ENCODE measurements around the gene STIM1. TPM values are rescaled to one million over a fixed set of nuclear protein-coding genes. Genes with fewer than 3 reads are reported as not detected.

STIM1 gene
- total RNA-seq, 3 donors from 2014 or later (not counting 1 experiment from before 2014, with no cell fraction given): 171 to 187 (median 175) TPM

DNA sequence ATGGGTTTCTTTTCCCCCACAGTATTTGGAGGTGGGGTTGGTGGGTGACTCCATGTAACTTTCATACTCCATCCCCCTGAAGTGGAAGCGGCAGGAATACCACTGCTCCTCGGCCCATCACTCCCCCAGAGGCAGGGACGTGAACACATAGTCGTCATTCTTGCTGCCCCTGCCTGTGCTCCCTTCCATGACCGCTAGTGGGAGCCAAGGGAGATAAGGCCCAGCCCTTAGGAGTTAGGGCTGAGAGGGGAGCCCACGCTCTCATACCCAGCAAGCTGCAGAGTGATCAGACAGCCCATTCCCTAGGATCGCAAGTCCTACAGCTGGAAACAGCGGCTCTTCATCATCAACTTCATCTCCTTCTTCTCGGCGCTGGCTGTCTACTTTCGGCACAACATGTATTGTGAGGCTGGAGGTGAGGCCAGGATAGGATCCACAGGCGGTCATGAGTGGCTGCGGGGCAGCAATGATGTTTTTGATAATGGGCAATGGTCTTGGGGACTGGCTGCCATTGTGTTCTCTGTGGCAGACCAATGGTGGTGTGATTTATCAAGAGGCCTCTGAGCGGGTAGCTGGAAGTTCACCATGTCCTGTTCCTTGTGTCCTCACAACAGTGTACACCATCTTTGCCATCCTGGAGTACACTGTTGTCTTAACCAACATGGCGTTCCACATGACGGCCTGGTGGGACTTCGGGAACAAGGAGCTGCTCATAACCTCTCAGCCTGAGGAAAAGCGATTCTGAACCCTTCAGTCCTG, 30.6 kb upstream of the STIM1 start:
- no peaks in the 10 kb centered on the region for H3K27me3 Mint-ChIP-seq (ENCODE audit: low read depth in 2 of 2)
- TF ChIP-seq CTCF (IDR thresholded peaks at IDR 0.05): peak; percentile 77
- DNase-seq (peak; percentile 75 to 90), ATAC-seq (peak; percentile 95 to 99 (median 96))
- WGBS (ENCODE audit: insufficient coverage): 67% methylated on average over 17 of the region's 18 CpGs
- H3K4me1 Mint-ChIP-seq: peaks cover 36 to 37% of the 10 kb centered on the region in 2 donors
- Histone ChIP-seq H3K4me1 (ENCODE audit: control insufficient read depth, insufficient read depth, low read length) (peaks cover 20% of the 10 kb centered on the region), H3K4me3 (ENCODE audit: low read length) (no peak overlapping the region), H3K27me3 (ENCODE audit: control insufficient read depth, insufficient read depth, low read length) (no peaks in the 10 kb centered on the region), H3K27ac (ENCODE audit: low read length) (peak overlapping the region; percentile 19), H3K9me3 (ENCODE audit: control insufficient read depth, insufficient read depth, low read length) (no peaks in the 10 kb centered on the region), H3K36me3 (ENCODE audit: control insufficient read depth, insufficient read depth, low read length) (peaks cover 36% of the 10 kb centered on the region)
- H3K9me3 Mint-ChIP-seq: no peaks in the 10 kb centered on the region
- intact Hi-C loops (cut with micrococcal nuclease): loop anchor here (1.0 to 2.0 kb wide), 2 partner anchors 16 to 247 kb away; partner anchors contain the start of gene RHOG
- no peaks in the 10 kb centered on the region for H3K36me3 Mint-ChIP-seq
- H3K27ac Mint-ChIP-seq: peak overlapping the region; percentile 81 to 85
- H3K4me3 Mint-ChIP-seq: no peak overlapping the region

- peak overlapping the region; percentile 81 to 85 for H3K27ac Mint-ChIP-seq
- no peaks in the 10 kb centered on the region for H3K9me3 Mint-ChIP-seq
- no peaks in the 10 kb centered on the region for H3K27me3 Mint-ChIP-seq (ENCODE audit: low read depth in 2 of 2)
- Histone ChIP-seq H3K4me1 (ENCODE audit: control insufficient read depth, insufficient read depth, low read length) (peaks cover 26% of the 10 kb centered on the region), H3K36me3 (ENCODE audit: control insufficient read depth, insufficient read depth, low read length) (peaks cover 42% of the 10 kb centered on the region), H3K9me3 (ENCODE audit: control insufficient read depth, insufficient read depth, low read length) (no peaks in the 10 kb centered on the region), H3K4me3 (ENCODE audit: low read length) (no peak overlapping the region), H3K27me3 (ENCODE audit: control insufficient read depth, insufficient read depth, low read length) (no peaks in the 10 kb centered on the region), H3K27ac (ENCODE audit: low read length) (peak overlapping the region; percentile 19)
- no peak for TF ChIP-seq CTCF (IDR thresholded peaks at IDR 0.05)
- WGBS (ENCODE audit: insufficient coverage): 81% methylated on average over 6 of the region's 8 CpGs
- H3K36me3 Mint-ChIP-seq: no peaks in the 10 kb centered on the region
- no peak overlapping the region for H3K4me3 Mint-ChIP-seq
- ATAC-seq (no peak), DNase-seq (peak in 1 of 2 donors; percentile 22)
- peaks cover 41 to 44% of the 10 kb centered on the region in 2 donors for H3K4me1 Mint-ChIP-seq
- intact Hi-C loops (cut with micrococcal nuclease): loop anchor here (2.0 kb wide), 1 partner anchor 15 kb away; the partner anchor contains the start of gene RHOG
These were observed 29.9 kb upstream of the STIM1 start for GRCh38 chr11:3825473-3826154.

DNA sequence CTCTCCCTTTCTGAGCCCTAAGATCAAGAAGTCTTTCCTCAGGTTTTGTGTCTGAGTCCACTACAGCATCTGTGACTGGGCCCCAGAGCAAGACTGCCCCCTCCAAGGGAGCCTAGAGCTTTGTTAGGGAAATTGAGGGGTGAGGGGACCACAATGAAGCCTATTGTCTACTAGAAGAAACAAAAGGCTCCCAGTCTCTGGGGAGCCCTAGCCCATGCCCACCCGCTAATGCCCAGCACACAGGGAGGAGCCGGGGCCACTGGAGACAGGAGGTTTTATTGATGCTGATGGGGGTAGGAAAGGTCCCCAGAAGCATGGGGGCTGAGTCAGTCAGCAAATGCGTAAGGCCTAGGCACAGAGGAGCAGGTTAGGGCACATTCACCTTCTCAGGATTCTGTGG, 28.7 kb upstream of the STIM1 start:
- Histone ChIP-seq H3K4me3 (ENCODE audit: low read length) (no peak overlapping the region), H3K27ac (ENCODE audit: low read length) (no peak overlapping the region), H3K9me3 (ENCODE audit: control insufficient read depth, insufficient read depth, low read length) (no peaks in the 10 kb centered on the region), H3K36me3 (ENCODE audit: control insufficient read depth, insufficient read depth, low read length) (peaks cover 44% of the 10 kb centered on the region), H3K27me3 (ENCODE audit: control insufficient read depth, insufficient read depth, low read length) (no peaks in the 10 kb centered on the region), H3K4me1 (ENCODE audit: control insufficient read depth, insufficient read depth, low read length) (peaks cover 37% of the 10 kb centered on the region)
- Mint-ChIP-seq H3K9me3 (no peaks in the 10 kb centered on the region), H3K27me3 (ENCODE audit: low read depth in 2 of 2) (no peaks in the 10 kb centered on the region), H3K36me3 (no peaks in the 10 kb centered on the region), H3K4me1 (peaks cover 52 to 56% of the 10 kb centered on the region in 2 donors), H3K27ac (peak overlapping the region; percentile 81 to 85), H3K4me3 (no peak overlapping the region)
- intact Hi-C loops (cut with micrococcal nuclease): no loop called here
- TF ChIP-seq CTCF (IDR thresholded peaks at IDR 0.05): no peak
- DNase-seq (no peak), ATAC-seq (no peak)
- WGBS (ENCODE audit: insufficient coverage): 100% methylated on average over 3 of the region's 3 CpGs
